DOHH2 (cell line): ENCODE data around the gene TNS1.

ENCODE experiments used
- EZH2phosphoT487 ChIP-seq: fragments of 200-600 bp; sonication (generic); IDR thresholded peaks from 2 replicates; pipeline ENCODE4 v1.6.1; 2017; ENCODE audit warnings: borderline replicate concordance, mild to moderate bottlenecking, antibody characterized with exemption, low read length, moderate library complexity, mixed read lengths
- TF ChIP-seq, protein P1 (sequence below): fragments of 200-600 bp; sonication (generic); IDR thresholded peaks from one replicate; pipeline ENCODE4 v1.5.1; 2014; ENCODE audit warnings: antibody characterized with exemption, mild to moderate bottlenecking, low read depth, low read length; ENCODE audit not compliant: poor library complexity, severe bottlenecking

DNA sequence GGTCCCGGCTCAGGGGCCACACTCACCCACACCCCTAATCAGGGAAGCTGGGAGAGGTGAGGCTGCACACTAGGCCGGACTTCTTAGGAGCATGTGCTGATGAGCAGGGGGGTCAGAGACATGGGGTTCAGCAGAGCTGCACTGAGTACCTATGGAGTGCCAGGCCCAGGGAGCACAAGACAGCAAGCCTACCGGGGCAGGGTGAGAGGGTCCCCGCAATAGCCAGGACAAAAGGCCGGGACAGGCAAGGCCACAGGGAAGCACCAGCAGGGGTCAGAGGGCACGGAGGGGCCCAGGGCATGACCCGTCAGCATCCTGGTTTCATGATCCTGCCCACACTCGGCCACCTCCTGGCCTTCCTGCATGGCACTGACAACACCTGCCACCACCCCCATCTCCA lies 73.5 kb downstream of the TNS1 start:
- TF ChIP-seq, protein P1, sequence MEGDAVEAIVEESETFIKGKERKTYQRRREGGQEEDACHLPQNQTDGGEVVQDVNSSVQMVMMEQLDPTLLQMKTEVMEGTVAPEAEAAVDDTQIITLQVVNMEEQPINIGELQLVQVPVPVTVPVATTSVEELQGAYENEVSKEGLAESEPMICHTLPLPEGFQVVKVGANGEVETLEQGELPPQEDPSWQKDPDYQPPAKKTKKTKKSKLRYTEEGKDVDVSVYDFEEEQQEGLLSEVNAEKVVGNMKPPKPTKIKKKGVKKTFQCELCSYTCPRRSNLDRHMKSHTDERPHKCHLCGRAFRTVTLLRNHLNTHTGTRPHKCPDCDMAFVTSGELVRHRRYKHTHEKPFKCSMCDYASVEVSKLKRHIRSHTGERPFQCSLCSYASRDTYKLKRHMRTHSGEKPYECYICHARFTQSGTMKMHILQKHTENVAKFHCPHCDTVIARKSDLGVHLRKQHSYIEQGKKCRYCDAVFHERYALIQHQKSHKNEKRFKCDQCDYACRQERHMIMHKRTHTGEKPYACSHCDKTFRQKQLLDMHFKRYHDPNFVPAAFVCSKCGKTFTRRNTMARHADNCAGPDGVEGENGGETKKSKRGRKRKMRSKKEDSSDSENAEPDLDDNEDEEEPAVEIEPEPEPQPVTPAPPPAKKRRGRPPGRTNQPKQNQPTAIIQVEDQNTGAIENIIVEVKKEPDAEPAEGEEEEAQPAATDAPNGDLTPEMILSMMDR = no peak
- TF ChIP-seq EZH2phosphoT487 = no peak
